ENCODE measurements around the gene PYY.

DNA sequence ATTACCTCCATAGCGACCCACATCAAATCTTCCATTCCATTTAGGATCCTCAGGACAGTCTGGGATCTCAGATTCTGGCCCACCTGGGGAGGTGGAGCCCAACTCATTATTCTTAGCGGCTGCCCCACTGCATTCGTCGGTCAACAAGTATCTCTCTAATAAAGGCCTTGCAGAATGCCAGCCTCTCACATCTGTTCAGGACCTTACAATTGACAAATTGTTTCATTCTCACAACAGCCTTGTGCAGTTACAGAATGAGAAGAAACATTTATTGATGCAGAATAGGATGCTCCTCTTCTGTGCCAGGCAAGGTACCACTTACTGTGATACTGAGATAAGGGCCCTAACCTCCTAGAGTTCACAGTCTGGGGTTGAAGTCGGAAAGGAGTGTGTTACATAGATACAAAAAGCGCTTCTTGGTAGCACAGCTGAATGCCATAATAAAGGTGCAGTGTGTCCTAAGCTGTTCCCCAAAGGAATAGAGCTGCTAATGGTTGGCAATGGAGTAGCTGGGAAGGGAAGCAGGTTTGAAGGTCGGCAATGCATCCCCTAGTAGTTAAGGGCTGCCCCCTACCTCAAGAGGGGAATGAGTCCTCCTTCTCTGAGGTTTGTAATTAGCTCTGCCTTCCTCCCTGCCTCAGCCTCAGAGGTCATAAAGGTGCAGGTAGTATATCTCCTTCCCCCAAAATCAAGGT, 44.1 kb downstream of the PYY start:
- TF ChIP-seq SIX5 (IDR thresholded peaks at IDR 0.05; ENCODE audit: low read depth, low read length, severe bottlenecking) (no peak), RELA (IDR thresholded peaks at IDR 0.05; ENCODE audit: borderline replicate concordance, partially characterized antibody) (no peak)

Measured in GM12878 (cell line).